GM12878 (cell line): Measurements from ENCODE around the gene CROCC. TPM values are rescaled to one million over a fixed set of nuclear protein-coding genes. Genes with fewer than 3 reads are reported as not detected.

Experiments used
- ATAC-seq: fragments of 200-7000 bp; cut with Tn5 transposase; 3 replicates; pipeline ENCODE4 v1.9.1; 2020; ENCODE audit warnings: mild to moderate bottlenecking, moderate library complexity
- BruUV-seq: library from RNA; stranded (reverse); fragments of 400-500 nt; replicated peaks from 2 replicates; lab custom pipeline; 2021; lab: Mats Ljungman, UMichigan
- CTCF ChIA-PET: fragments of 300-600 bp; sonication (Branson Sonifier 250); formaldehyde crosslinking; extraction: SDS; loops from one replicate; lab custom pipeline; 2021; ENCODE audit warnings: inconsistent platforms; lab: Yijun Ruan, JAX
- POLR2A ChIA-PET: fragments of 350-600 bp; formaldehyde crosslinking; extraction: SDS; loops from one replicate; lab custom pipeline; 2021; ENCODE audit warnings: inconsistent platforms; lab: Charles Lee
- RAD21 ChIA-PET: fragments of 300-600 bp; sonication (Branson Sonifier 250); formaldehyde crosslinking; loops from one replicate; lab custom pipeline; 2023; ENCODE audit warnings: antibody characterized with exemption; ENCODE audit not compliant: unreplicated experiment; lab: Charles Lee
- SMC1A ChIA-PET: fragments of 300-600 bp; sonication (Branson Sonifier 250); formaldehyde crosslinking; loops from one replicate; lab custom pipeline; 2023; ENCODE audit not compliant: unreplicated experiment, uncharacterized antibody; lab: Charles Lee
- DNase-seq: peaks from one replicate; pipeline ENCODE4 v3.0.0-alpha.2; 2011; ENCODE audit warnings: low read depth, low spot score
- FAIRE-seq: peaks from 3 replicates; lab custom pipeline; 2011; peaks lifted over from hg19 to GRCh38; lab: Jason Lieb, UNC
- H2AFZ ChIP-seq: 2 replicates; pipeline ENCODE4 v1.6.0; 2011; ENCODE audit warnings: low read depth, low read length, control low read depth; ENCODE audit not compliant: control insufficient read depth
- H3K27ac ChIP-seq: 2 replicates; pipeline ENCODE4 v1.5.1; 2011; ENCODE audit warnings: control low read depth; ENCODE audit not compliant: control insufficient read depth, insufficient read depth
- H3K27me3 ChIP-seq, 2 experiments: replicated peaks in 1 of 2; 2 replicates each; pipeline versions ENCODE4 v1.6.0 to v1.6.1; 2011; ENCODE audit warnings: low read length in 1 of 2; ENCODE audit not compliant: control insufficient read depth in 2 of 2, insufficient read depth in 2 of 2
- H3K36me3 ChIP-seq, 2 experiments: 2 replicates each; pipeline ENCODE4 v1.5.1; 2011; ENCODE audit warnings: low read length in 1 of 2; ENCODE audit not compliant: control insufficient read depth in 2 of 2, insufficient read depth in 2 of 2
- H3K4me1 ChIP-seq: 2 replicates; pipeline ENCODE4 v1.6.1; 2011; ENCODE audit warnings: mild to moderate bottlenecking, low read length, moderate library complexity, mixed read lengths; ENCODE audit not compliant: control insufficient read depth, insufficient read depth
- H3K4me2 ChIP-seq: 2 replicates; pipeline ENCODE4 v1.6.0; 2011; ENCODE audit warnings: control low read depth; ENCODE audit not compliant: control insufficient read depth, insufficient read depth
- H3K4me3 ChIP-seq: fragments of 200-600 bp; sonication (generic); 2 replicates; pipeline ENCODE4 v1.5.1; 2016
- H3K79me2 ChIP-seq: 2 replicates; pipeline ENCODE4 v1.6.0; 2011; ENCODE audit warnings: low read length; ENCODE audit not compliant: control insufficient read depth, insufficient read depth
- H3K9ac ChIP-seq: 2 replicates; pipeline ENCODE4 v1.8.0; 2011; ENCODE audit warnings: low read length, control low read depth, mixed read lengths; ENCODE audit not compliant: control insufficient read depth, insufficient read depth
- H3K9me3 ChIP-seq: replicated peaks from 3 replicates; pipeline ENCODE4 v1.5.1; 2011; ENCODE audit warnings: mild to moderate bottlenecking, low read length; ENCODE audit not compliant: control insufficient read depth, insufficient read depth
- H4K20me1 ChIP-seq: 2 replicates; pipeline ENCODE4 v1.6.0; 2011; ENCODE audit not compliant: control insufficient read depth, insufficient read depth
- CBX5 ChIP-seq: sonication (generic); IDR thresholded peaks from 2 replicates; pipeline ENCODE4 v1.6.1; 2016; ENCODE audit warnings: low read depth, moderate library complexity, mild to moderate bottlenecking, inconsistent platforms
- FOS ChIP-seq: IDR thresholded peaks from 3 replicates; pipeline ENCODE4 v1.6.1; 2011; ENCODE audit warnings: borderline replicate concordance; ENCODE audit not compliant: insufficient read length; ENCODE audit errors: extremely low read depth
- PBX3 ChIP-seq: IDR thresholded peaks from 2 replicates; pipeline ENCODE4 v1.6.1; 2011; ENCODE audit warnings: mild to moderate bottlenecking, low read depth, low read length, moderate library complexity; ENCODE audit not compliant: insufficient replicate concordance
- POLR2AphosphoS2 ChIP-seq: IDR thresholded peaks from 2 replicates; pipeline ENCODE4 v1.6.1; 2011; ENCODE audit warnings: low read depth, mild to moderate bottlenecking, low read length, improper control_type of control experiment, moderate library complexity
- SMAD1 ChIP-seq: fragments of 450-650 bp; IDR thresholded peaks from 2 replicates; pipeline ENCODE4 v1.6.1; 2018; ENCODE audit warnings: mild to moderate bottlenecking, low read depth; ENCODE audit not compliant: partially characterized antibody
- SUPT20H ChIP-seq: IDR thresholded peaks from 2 replicates; pipeline ENCODE4 v1.6.1; 2011; ENCODE audit warnings: low read depth, mild to moderate bottlenecking, low read length, moderate library complexity, borderline replicate concordance; ENCODE audit not compliant: control insufficient read depth
- TCF3 ChIP-seq: IDR thresholded peaks from 2 replicates; pipeline ENCODE4 v1.6.1; 2012; ENCODE audit warnings: low read depth, mild to moderate bottlenecking, low read length, borderline replicate concordance; ENCODE audit not compliant: insufficient read depth
- ZBTB40 ChIP-seq: fragments of 450-650 bp; IDR thresholded peaks from 2 replicates; pipeline ENCODE4 v1.6.1; 2016; ENCODE audit warnings: mild to moderate bottlenecking, moderate library complexity, borderline replicate concordance
- WGBS: methylation state at CpG from one replicate; pipeline ENCODE4 v1.1.6; 2016; ENCODE audit warnings: low lambda C conversion rate; ENCODE audit not compliant: insufficient replicate concordance, insufficient coverage; ENCODE audit errors: missing lambda C conversion rate; 5-methylcytosine and 5-hydroxymethylcytosine counted together
- in situ Hi-C: fragments of 300-500 bp; cut with MboI; formaldehyde crosslinking; loops from 9 replicates; pipeline ENCODE4 v1.14.3; 2018; ENCODE audit warnings: mixed read lengths
- intact Hi-C: fragments of 100-400 bp; cut with micrococcal nuclease; formaldehyde crosslinking; loops from one replicate; pipeline ENCODE4 v1.14.2; 2022; ENCODE audit not compliant: unreplicated experiment
- polyA plus RNA-seq, 11 experiments: library from polyadenylated mRNA; depleted of rRNA in 4 of 11; unstranded in 6 of 11; stranded (reverse) in 5 of 11; fragments of >200 nt; fragmentation: Nextera tagmentation in 4 of 11; fragmentation: Illumina TruSeq in 1 of 11; extraction: Ambion mirVana in 4 of 11; extraction: Trizol in 1 of 11; gene quantifications; 1 replicate in 1 of 11; 2 replicates in 10 of 11; pipeline versions ENCODE4 v1.2.1 to v1.2.3, GENCODE V29; 2011 to 2016; ENCODE audit warnings: inconsistent platforms in 2 of 11, missing spikeins in 2 of 11, low read depth in 1 of 11
- total RNA-seq, 4 experiments: library from RNA; depleted of rRNA in 3 of 4; stranded (reverse); fragments of >200 nt in 3 of 4; fragmentation: Illumina TruSeq in 1 of 4; extraction: Trizol in 1 of 4; gene quantifications; 2 replicates each; pipeline versions ENCODE4 v1.2.1 to v1.2.3, GENCODE V29; 2013 to 2021

Gene CROCC
- total and polyA plus RNA-seq, 10 of the 15 experiments (the other 5 are each of a cell fraction or from before 2014, with no cell fraction given) = 0.04 to 5.5 (median 2.3) TPM

DNA sequence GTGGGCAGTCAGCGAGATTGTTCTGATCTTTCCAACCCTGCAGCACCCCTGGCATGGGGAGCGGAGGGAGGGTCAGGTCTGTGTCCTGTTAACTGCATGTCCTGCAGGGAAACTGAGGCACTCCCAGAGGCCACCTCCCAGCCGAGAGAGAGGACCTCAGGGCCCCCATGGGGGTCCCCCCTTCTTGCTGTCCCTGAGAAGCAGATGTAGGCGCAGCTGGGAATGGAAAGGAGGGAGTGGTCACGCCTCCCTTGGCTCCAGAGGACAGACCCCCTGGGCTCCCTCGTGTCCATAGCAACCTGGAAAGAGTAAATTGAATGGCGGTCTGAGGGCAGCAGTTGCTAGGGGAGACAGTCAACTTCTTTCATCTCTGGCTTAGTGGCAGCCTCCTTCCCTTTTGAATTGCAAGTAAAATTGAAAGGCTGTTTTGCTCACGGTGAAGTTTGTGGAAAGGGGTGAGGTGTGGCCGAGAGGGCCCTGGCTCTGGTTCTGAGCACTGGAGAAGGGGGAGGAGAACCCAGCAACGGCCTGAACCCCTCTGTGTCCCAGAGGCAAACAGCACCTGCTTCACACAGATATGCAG is 4.9 kb downstream of the CROCC start:
- in situ Hi-C loops = no loop called here
- H3K27ac ChIP-seq = no peak overlapping the region
- intact Hi-C loops = no loop called here
- RAD21 ChIA-PET = no interaction called here
- POLR2A ChIA-PET = no interaction called here
- H3K27me3 ChIP-seq = no peaks in the 10 kb centered on the region
- no peak overlapping the region for H3K9ac ChIP-seq
- no peaks in the 10 kb centered on the region for H3K79me2 ChIP-seq
- no peaks in the 10 kb centered on the region for H3K4me1 ChIP-seq
- SMC1A ChIA-PET = no interaction called here
- DNase-seq = no peak
- no peaks in the 10 kb centered on the region for H4K20me1 ChIP-seq
- no peak for ATAC-seq
- 20% methylated on average over 10 of the region's 10 CpGs for WGBS
- TF ChIP-seq TCF3 = no peak
- TF ChIP-seq CBX5 = no peak
- TF ChIP-seq SUPT20H = no peak
- no peak for TF ChIP-seq FOS
- no peaks in the 10 kb centered on the region for H3K9me3 ChIP-seq
- H2AFZ ChIP-seq = no peak overlapping the region
- no peak overlapping the region for H3K4me3 ChIP-seq
- no TSS peak for BruUV-seq
- no peaks in the 10 kb centered on the region for H3K36me3 ChIP-seq
- no peak overlapping the region for H3K4me2 ChIP-seq
- FAIRE-seq = no peak
- CTCF ChIA-PET = no interaction called here

GRCh38 chr1:16927256-16927655 is 5.5 kb downstream of the CROCC start:
- Histone ChIP-seq H3K9me3 (no peaks in the 10 kb centered on the region), H3K27ac (no peak overlapping the region), H3K4me2 (no peak overlapping the region)
- BruUV-seq = no TSS peak
- SMC1A ChIA-PET = no interaction called here
- WGBS = 59% methylated on average over 14 of the region's 14 CpGs
- no peak for TF ChIP-seq SMAD1
- TF ChIP-seq PBX3 = no peak
- no peak for TF ChIP-seq ZBTB40
- no peak for TF ChIP-seq POLR2AphosphoS2
- TF ChIP-seq, all 136 proteins: peak for 0
- FAIRE-seq (no peak), ATAC-seq (no peak), DNase-seq (no peak)
- H3K4me3 ChIP-seq = no peak overlapping the region
- CTCF ChIA-PET = no interaction called here
- no peaks in the 10 kb centered on the region for H3K36me3 ChIP-seq
- no peaks in the 10 kb centered on the region for H3K27me3 ChIP-seq
- RAD21 ChIA-PET = no interaction called here
- no peak overlapping the region for H3K9ac ChIP-seq
- no peaks in the 10 kb centered on the region for H3K79me2 ChIP-seq
- in situ Hi-C loops = no loop called here
- H4K20me1 ChIP-seq = no peaks in the 10 kb centered on the region
- POLR2A ChIA-PET = no interaction called here
- H2AFZ ChIP-seq = no peak overlapping the region
- H3K4me1 ChIP-seq = no peaks in the 10 kb centered on the region
- intact Hi-C loops = no loop called here
